Right kidney (tissue), 1 donor: ENCODE measurements around the gene GIT2.

Experiments used
- DNase-seq: peaks from one replicate; pipeline ENCODE4 v3.0.0-alpha.2; 2016

GIT2 gene

GRCh38 chr12:109983432-109984142 is 12.6 kb downstream of the GIT2 start:
- no peak for DNase-seq

GRCh38 chr12:109982210-109982609 is 14.0 kb downstream of the GIT2 start:
- no peak for DNase-seq

- no peak for DNase-seq
These were observed 14.9 kb downstream of the GIT2 start for GRCh38 chr12:109981311-109981710.

GRCh38 chr12:109972821-109973220 is 23.3 kb downstream of the GIT2 start:
- no peak for DNase-seq

GRCh38 chr12:109968801-109969200 is 27.4 kb downstream of the GIT2 start:
- DNase-seq = no peak

GRCh38 chr12:109968032-109968420 is 28.1 kb downstream of the GIT2 start:
- no peak for DNase-seq

- DNase-seq = no peak
These were observed 28.7 kb downstream of the GIT2 start for GRCh38 chr12:109967383-109968031.

DNA sequence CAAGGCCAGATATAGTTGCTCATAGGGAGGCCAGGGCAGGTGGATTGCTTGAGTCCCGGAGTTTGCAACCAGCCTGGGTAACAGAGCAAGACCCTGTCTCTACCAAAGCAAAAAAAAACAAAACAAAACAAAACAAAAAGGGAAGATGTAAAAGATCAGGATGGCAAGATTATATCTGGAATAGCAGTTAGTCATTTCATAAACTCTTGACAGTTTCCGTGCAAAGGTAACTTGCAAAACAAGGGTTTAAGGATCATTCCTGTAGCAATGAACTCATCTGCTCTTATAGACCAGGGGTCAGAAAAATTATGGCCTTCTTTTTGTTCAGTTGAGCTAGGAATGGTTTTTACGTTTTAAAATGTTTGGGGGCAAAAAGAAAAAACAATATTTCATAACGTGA is 29.6 kb downstream of the GIT2 start:
- DNase-seq = no peak

DNA sequence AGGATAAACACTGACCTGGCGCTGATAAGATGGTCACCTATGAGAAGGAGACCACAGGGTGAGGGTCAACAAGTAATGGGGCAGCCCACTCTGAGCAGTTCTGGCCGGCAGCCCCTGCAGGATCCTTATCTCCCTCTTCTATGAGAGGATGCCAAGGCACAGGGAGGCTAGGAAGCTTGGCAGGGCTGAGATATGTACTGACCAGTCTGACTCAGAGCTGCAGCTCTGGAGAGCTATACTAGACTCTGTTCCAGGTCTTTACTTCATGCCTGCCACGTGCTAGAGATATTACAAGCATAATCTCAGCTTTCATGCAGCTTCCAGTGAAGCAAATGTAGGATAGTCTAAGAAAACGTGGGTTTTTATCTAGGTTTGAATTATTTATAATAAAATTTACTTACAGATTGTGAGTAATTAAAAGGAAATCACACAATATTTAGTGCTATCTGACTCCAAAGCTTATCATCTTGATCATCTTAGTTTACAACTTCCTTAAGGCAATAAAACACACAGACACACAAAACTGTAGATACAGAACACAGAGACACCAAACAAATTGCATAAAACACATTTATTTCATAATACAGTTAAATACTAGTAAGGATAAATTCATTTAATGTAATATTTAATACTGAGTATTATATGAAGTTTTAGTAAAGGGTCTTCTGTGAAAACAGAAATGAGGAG is 32.3 kb downstream of the GIT2 start:
- no peak for DNase-seq

GRCh38 chr12:109963330-109963729 is 32.8 kb downstream of the GIT2 start:
- no peak for DNase-seq

DNA sequence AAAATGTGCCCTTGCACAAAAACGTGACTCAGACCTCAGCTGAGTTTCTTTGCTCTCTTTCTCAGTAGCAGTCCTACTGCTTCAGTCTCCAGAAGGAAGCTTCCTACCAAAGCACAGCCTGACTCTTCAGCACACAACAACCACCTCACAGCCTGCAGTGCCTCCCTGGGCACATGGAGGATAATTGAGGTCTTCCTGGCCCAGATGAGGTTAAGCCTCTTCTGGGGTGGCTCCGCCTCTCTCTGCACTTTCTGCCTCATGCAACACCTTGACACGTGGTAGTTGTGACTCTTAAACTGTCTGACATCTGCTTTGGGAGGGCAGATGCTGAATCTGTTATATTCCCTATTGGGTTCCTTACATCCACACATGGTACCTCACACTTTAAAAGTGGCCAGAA is 33.8 kb downstream of the GIT2 start:
- no peak for DNase-seq

GRCh38 chr12:109961612-109962011 is 34.6 kb downstream of the GIT2 start:
- DNase-seq = no peak

DNA sequence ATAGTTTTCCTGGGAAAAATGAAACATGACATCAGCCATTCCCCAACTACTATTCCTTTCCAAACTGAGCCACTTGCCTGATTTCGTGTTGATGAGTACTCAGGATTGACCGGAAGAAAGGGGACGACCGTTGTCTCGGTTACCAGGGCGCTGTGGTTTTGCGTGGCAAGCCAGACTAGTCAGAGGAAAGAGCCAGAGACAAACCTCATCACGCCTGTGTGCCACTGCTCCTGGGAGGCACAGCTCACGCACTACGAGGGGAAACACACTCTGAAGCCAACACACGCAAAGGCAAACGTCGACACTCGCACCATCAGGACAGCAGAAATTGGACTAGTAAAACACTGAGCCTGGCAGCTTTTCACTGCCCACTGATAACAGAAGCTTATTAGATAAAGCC is 35.0 kb downstream of the GIT2 start:
- DNase-seq = no peak

GRCh38 chr12:109959411-109960093 is 36.6 kb downstream of the GIT2 start:
- no peak for DNase-seq

GRCh38 chr12:109958374-109958773 is 37.8 kb downstream of the GIT2 start:
- DNase-seq = no peak

DNA sequence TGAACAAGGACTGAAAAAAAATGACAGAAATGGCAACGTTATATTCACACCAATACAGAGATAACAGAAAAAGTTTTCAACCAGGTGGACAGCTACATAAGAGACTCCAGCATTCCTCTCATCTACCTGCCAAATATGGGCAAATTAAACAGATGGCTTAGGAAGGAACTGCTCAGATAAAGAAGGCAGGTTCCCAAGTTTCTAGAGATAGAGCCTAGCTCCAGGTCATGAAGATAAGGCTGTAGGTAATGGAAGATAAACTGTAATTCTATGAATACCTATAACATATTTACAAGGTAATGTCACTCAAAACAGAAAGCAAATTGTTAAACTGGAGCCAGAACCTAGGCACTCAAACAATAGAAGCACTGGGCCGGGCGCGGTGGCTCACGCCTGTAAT is 42.5 kb downstream of the GIT2 start:
- DNase-seq = no peak

DNA sequence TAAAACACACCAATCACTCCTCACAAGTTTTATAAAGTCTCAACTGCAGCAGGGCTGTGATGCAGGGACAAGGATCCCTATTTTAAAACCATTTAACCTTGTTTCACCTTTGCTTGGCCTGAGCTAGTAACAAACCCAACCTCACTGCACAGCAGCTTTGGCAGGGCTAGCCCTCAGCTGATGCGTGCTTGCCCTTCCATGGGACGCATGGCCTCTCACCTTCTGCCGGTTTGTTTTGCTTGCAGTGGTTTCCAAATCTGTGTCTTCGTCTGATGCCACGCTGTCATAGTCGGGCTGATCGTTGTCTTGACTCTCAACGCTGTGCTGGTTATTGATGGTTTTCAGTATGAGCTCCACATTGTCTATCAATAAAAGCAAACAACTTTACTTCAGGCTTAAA is 43.3 kb downstream of the GIT2 start:
- no peak for DNase-seq

DNA sequence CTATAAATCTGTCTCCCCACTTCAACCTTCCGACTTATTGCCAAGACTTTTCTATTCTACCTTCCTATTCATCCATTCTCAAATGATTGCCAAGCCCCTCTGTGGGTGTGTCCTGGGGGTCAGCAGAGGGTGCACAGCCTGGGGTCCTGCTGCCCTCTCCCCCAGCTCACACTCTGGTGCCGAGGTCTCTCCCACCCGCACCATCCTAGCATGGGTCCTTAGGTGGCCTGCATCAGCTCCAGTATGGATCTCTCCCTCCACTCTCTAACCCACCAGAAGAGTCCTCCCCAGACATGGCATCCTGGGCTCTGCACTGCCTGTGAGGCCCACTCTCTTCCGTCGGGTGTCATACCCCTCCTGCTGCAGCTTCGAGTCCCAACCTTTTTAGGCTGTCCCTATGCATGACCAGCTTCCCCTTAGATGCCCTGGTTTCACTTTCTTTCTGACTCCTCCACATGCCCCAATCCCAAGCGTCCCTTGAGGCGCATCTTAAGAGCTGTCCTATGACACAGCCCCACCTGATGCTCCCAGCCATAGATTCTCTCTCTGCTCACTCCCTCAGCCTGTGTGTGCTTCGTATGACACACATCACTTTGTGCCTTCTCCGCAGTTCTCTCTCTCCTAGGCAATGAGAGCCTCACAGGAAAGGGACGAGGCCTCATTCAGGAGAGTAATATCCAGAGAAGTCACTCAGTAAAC is 43.9 kb downstream of the GIT2 start:
- DNase-seq = no peak

GRCh38 chr12:109951751-109952150 is 44.4 kb downstream of the GIT2 start:
- no peak for DNase-seq

DNA sequence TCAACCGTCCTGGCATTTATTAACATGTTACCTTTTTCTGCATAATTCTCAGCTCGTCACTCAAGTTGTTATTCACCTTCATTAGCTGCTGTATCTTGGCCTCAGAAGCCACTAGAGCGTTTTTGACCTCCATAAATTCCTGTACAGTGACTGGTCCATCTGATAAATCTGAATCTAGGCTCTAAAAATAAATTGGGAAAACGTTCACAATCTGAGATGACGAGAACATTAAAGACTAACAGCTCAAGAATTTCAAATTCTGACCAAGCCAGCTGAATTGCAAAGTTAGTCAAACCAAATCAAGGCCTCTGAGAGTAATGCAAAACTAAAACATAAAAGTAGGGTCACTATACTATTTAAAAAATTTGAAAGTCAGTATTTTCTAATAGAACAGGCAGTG is 45.0 kb downstream of the GIT2 start:
- no peak for DNase-seq

DNA sequence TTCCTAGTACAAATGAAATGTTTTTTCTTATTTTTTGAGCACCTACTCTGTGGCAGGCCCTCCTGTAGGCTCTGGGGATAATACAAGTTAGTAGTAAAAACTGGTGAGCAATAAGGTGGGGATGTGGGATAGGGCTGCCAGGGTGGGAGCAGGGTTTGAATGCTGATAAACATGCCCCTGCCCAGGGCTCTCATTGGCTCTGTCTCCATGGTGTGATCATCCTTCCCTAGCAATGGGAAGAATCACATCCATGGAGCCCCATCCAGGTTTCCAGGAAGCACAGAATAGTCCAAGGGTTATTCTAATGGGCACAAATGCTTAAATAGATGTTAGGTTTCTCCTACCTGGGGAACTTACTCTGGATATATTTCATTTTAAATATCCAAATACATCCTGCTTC is 45.5 kb downstream of the GIT2 start:
- DNase-seq = no peak

- peak; percentile 25 for DNase-seq
These were observed 47.1 kb downstream of the GIT2 start for GRCh38 chr12:109949089-109949488.

- DNase-seq = no peak
These were observed 47.8 kb downstream of the GIT2 start for GRCh38 chr12:109948368-109948767.
